HG03196 (cell line): ENCODE measurements around the gene FCHO1.
"Not testable (repeated sequence)": the region's sequence is repeated elsewhere in the genome, so short reads cannot be mapped to it uniquely, and the experiment has no call there.

Experiments used
- ATAC-seq: cut with Tn5 transposase; IDR thresholded peaks from one replicate; pipeline ENCODE4 v1.9.1; 2021; ENCODE audit not compliant: unreplicated experiment

Gene FCHO1

DNA sequence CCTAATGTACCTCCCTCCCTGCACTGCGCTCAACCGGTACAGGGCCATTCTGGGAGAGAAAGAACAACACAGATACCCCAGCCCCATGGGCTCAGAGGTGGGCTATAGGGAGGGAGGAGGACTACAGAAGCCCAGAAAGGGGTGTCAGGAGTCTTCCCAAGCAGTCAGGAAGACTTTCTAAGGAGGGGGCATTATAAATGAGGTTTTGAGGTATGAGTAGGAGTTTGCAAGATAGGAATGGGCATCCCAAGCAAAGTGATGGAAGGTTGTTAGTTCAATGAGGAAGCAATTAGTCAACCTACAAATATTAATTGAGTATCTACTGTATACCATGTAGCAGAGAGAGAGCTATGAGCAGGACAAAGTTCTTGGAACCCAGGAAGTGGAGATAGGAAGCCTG lies 37.4 kb downstream of the FCHO1 start:
- no peak for ATAC-seq

DNA sequence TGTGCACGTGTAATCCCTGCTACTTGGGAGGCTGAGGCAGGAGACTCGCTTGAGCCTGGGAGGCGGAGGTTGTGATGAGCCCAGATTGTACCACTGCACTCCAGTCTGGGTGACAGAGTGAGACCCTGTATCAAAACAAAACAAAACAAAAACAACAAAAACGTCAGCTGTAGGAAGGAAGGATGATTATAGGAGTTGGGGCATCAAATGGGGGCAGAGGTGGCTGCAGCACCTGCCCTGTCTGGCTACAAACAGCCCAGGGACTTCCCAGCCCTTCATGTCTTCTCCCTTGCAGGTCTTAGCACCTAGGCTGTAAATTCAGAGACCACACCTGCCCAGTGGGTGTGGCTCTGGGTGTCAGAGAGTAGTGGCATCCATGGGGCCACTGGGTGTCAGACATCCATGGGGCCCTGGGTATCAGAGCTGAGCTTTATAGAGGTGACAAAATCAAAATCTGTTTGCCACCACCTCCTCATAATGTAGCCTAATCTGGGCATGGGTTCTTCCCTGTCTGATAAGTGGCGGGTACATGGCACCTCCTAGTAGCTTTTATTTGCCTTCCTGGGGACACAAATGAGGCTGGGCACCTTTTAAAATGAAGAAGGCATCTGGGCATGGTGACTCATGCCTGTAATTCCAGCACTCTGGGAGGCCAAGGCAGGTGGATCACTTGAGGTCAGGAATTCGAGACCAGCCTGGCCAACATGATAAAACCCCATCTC lies 38.9 kb downstream of the FCHO1 start:
- no peak for ATAC-seq

DNA sequence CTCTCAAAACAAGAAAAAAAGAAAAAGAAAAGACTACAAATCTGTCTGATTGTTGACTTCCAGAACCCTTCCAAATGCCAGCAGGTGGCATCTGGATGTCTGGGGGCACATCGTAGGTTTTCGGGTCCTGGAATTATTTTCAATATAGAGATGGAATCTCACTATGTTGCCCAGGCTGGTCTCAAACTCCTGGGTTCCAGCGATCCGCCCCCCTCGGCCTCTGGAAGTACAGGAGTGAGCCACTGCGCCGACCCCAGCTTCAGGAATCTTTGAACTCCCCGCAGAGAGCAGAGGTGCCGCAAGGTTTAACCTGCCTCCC lies 43.1 kb downstream of the FCHO1 start:
- no peak for ATAC-seq

DNA sequence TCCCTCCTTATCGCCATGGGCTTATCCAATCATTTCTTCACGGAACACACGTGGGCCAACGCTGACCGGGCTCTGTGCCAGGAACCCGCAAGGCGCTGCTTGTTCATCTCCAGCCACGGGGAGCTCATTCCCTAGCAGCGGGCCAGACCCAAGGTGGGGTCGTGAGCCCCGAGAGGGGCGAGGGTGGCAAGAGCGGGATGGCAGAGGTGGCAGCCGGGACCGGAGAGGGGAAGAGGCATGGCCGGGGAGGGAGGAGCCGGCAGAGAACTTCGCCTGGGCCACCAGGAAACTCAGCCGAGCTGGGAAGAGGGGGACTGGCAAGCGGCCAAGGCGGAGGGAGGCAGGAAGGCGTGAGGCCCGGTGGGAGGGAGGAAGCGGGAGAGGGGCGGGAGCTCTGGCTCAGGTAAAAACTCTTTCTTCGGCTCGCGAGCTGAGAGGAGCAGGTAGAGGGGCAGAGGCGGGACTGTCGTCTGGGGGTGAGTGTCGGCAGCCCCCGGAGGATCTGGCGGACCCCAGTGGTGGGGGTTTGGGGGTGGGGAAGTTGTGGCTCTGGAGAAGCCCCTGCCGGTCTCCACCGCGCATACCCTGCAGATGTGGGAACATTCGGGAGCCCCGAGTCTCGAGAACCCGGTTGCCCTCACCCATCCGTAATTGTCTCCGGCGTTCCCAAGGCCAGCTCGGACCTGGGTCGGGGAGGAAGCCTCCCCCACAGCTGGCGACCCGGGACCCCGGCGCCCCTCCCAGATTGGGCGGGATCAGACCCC lies 43.6 kb downstream of the FCHO1 start, which contains the start of gene B3GNT3:
B3GNT3 (plus strand) TSS at position 408 of the 764 bp plus-strand sequence. CDS start 12,670 bp downstream, outside the sequence.
- ATAC-seq, result no peak

DNA sequence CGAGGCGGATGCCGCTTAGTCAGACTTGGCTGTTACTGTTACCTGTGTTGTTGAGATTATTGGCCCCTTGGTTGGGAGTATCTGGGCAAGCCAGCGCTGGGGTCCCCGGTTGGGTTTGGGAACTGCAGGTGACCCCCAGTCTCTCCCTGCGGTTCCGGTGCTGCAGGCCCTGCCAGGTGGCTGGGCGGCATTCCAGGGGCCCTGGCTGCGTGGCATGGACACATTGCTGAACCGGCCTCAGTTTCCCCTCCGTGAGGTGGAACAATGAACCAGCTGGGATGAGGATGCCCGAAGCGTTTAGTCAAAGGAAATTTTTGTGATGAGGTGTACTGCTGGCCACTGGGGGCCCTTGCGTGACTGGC lies 44.2 kb downstream of the FCHO1 start:
- no peak for ATAC-seq

DNA sequence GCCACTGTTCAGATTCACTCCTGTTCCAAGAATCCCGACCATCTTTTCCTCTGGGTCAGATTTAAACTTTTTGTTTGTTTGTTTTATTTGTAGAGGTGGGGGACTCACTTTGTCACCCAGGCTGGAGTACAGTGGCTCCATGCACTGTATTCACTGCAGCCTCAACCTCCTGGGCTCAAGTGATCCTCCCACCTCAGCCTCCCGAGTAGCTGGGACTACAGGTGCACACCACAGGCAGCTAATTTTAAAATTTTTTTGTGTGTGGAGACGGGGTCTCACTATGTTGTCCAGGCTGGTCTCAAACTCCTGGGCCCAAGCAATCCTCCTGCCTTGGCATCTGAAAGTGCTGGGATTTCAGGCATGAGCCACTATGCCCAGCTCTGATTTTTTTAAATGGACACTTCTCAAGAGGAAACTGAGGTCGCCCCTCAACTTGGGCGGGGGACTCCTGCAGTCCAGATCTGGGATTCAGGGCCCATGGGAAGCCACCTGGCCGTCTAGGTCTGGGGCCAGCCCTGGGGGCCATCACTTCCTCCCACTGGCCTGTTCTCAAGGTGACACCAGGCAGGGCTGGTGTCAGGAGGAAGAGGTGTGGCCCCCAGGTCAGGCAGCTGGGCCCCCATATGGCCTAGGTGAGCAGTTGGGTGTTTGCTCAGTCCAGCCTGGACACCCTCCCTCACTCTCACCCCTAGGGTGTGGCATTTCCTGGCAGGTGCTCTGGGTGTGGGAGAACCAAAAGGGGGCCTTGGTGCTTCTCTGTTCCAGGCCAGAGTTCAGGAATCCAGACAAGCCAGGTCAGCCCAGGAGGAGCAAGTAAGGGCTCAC lies 44.9 kb downstream of the FCHO1 start:
- no peak for ATAC-seq

DNA sequence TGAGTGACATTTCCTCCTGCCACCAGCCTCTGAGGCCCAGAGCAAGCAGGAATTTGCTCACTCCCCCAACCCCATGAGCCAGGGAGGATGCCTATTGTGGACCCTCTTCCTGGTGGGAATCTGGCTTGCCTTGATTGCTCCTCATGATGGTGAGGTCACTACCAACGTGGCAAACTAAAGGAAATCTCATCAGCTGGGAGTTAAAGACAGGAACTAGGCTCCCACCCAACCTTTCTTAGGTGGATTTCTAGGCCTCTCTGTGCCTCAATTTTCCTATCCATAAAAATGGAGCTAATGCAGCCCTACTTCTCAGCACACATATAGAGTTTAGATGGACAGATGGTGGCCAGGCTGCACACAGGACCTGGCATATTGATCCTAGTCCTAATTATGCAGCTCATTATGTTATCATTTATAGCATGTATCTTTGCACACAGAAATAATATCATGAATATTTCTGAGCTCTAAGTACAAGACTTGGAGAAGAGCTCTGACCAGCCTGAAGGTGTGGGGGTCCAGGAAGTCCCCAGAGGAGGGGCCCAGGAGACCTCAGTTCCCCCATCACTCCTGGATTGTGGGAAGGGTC lies 45.7 kb downstream of the FCHO1 start:
- no peak for ATAC-seq

DNA sequence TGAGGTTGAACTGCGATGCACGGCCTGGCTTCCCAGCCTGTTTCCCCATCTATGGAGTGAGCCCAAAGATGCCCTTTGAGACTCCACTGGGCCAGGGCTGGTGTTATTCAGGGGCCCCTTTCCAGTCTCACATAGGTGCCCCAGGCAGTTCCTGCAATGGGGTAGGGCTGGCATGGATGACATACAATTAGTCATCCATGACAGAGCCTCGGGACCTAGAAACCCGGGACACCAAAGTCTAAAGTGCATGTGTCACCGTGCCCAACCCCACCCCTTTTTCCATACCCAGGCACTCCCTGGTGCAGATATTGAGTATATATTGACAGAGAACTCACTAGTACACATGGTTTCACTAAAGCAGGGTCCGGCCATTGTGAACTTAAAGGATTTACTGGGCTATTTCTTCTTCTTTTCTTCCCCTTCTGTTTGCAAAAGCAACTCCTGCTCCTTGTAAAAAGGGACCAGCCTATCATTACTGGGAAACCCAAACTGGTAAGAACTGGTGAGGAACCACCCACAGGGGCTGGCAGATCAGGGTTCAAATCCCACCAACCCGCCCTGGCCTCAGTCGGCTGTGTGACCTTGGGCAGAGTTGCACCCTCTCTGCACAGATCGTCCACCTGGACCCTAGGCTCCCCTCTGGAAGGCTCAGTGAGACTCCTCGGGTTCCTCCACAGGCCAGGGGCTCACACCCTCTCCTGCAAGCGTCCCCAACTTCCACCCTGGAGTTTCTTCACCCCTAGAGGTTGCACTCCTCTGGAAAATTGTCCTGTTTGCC lies 46.3 kb downstream of the FCHO1 start:
- ATAC-seq, result no peak

DNA sequence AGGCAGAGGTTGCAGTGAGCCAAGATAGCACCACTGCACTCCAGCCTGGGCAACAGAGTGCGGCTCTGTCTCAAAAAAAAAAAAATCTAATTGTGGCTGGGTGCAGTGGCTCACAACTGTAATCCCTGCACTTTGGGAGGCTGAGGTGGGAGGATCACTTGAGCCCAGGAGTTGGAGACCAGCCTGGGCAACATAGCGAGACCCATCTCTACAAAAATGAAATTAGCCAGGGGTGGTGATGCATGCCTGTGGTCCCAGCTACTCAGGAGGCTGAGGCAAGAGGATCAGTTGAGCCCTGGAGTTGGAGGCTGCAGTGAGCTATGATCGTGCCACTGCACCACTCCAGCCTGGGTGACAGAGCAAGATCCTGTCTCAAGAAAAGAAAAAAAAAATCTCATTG lies 47.3 kb downstream of the FCHO1 start:
- not testable (repeated sequence) for ATAC-seq

DNA sequence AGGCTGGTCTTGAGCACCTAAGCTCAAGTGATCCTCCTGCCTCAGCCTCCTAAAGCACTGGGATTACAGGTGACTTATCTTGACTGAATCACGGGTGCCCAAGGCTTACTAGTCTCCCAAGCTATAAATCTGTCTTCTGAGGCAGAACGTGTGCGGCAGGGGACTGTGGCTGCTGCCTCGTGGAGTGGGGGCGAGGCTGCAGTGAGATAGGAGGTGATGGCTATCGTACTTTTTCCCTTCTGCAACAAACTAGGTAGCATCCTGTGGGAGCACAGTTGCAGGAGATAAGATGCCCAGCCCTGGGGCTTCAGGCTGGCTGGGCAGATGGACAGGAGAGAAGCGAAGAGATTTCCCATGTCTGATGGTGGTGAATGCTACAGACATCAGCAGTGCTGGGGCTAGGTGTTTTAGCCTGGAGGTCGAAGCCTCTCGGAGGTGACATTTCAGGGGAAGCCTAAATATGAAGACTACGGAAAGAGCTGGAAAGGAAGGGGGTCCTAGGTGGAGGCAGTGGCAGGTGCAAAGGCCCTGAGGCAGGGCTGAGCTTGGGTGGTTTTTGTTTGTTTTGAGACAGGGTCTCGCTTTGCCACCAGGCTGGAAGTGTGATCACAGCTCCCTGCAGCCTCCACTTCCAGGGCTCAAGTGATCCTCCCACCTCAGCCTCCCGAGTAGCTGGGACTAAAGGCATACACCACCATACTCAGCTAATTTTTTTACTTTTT lies 51.0 kb downstream of the FCHO1 start:
- ATAC-seq, result no peak

DNA sequence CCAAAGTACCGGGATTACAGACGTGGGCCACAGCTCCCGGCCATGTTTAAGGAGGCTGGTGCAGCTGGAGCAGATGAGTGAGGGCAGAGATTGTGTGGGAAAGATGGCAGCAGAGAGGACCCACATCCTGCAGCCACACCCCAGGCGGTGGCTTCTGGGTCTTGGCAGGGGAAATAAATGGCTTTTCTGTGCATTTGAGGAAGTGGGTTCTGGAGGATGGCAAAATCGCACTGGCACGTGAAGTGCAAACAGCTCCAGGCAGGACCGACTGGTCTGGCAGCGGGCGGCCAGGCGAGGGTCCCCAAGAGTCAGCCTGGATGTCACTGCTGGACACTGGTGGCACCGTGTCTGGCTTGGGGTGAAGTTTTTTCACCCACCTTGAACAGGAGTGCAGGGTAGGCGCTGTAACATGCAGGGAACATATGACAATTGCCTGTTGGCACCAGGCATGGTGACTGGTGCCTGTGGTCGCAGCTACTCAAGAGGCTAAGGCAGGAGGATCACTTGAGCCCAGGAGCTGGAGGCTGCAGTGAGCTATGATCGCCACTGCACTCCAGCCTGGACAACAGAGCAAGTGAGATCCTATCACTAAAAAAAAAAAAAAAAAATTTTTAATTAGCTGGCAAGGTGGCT lies 52.1 kb downstream of the FCHO1 start:
- no peak for ATAC-seq

DNA sequence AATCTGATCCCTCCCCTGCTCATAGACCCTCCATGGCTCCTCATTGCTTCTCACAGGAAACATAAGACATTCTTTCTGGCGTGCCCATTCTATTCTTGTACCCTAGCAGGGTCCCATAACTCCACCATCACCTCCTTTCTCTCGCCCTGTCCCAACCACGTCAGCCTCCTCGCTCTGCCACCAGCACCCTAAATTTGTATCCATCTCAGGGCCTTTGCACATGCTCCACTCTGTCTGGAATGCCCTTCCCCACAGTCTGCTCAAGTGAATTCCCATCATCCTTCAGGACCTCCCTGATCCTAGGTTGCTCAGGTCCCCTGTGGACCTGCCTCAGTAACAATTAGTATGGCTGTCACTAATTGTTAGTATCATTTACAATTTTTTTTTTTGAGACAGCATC lies 54.1 kb downstream of the FCHO1 start:
- no peak for ATAC-seq

DNA sequence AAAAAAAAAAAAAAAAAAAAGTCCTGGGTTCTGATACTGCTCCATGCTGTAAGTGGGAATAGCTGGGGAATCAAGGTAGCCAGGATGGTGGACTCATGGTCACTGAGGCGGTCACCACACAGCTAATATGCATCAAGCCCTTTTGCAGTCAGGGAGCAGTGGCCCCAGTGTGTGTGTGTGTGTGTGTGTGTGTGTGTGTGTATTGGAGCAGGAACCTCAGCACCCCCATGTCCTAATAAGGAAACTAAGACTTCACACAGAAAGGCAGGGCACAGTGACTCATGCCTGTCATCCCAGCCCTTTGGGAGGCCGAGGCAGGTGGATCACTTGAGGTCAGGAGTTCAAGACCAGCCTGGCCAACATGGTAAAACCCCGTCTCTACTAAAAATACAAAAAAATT lies 55.7 kb downstream of the FCHO1 start:
- no peak for ATAC-seq

DNA sequence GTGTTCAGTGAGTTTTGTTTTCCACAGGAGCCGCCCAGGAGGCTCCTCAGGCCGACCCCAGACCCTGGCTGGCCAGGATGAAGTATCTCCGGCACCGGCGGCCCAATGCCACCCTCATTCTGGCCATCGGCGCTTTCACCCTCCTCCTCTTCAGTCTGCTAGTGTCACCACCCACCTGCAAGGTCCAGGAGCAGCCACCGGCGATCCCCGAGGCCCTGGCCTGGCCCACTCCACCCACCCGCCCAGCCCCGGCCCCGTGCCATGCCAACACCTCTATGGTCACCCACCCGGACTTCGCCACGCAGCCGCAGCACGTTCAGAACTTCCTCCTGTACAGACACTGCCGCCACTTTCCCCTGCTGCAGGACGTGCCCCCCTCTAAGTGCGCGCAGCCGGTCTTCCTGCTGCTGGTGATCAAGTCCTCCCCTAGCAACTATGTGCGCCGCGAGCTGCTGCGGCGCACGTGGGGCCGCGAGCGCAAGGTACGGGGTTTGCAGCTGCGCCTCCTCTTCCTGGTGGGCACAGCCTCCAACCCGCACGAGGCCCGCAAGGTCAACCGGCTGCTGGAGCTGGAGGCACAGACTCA lies 56.5 kb downstream of the FCHO1 start:
- ATAC-seq, result no peak

DNA sequence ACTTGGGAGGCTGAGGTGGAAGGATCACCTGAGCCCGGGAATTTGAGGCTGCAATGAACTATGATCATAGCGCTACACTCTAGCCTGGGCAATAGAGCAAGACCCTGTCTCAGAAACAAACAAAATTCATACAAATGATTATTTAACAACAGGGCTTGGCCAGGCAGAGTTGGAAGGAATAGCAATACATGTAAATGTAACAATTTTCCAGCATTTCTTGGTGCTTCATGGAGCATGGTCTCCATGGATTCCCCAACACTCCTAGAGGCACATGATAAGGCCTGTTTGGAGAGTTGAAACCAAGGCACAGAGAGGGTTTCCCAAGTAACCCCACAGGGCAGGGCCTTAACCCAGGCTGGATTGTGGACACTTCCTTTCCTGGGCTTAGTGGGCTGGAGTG lies 59.8 kb downstream of the FCHO1 start:
- no peak for ATAC-seq

DNA sequence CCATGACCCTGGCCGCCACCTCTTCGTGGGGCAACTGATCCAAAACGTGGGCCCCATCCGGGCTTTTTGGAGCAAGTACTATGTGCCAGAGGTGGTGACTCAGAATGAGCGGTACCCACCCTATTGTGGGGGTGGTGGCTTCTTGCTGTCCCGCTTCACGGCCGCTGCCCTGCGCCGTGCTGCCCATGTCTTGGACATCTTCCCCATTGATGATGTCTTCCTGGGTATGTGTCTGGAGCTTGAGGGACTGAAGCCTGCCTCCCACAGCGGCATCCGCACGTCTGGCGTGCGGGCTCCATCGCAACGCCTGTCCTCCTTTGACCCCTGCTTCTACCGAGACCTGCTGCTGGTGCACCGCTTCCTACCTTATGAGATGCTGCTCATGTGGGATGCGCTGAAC lies 60.4 kb downstream of the FCHO1 start:
- ATAC-seq, result no peak

DNA sequence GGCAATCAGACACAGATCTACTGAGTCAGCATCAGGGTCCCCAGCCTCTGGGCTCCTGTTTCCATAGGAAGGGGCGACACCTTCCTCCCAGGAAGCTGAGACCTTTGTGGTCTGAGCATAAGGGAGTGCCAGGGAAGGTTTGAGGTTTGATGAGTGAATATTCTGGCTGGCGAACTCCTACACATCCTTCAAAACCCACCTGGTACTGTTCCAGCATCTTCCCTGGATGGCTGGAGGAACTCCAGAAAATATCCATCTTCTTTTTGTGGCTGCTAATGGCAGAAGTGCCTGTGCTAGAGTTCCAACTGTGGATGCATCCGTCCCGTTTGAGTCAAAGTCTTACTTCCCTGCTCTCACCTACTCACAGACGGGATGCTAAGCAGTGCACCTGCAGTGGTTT lies 60.8 kb downstream of the FCHO1 start:
- ATAC-seq, result no peak

DNA sequence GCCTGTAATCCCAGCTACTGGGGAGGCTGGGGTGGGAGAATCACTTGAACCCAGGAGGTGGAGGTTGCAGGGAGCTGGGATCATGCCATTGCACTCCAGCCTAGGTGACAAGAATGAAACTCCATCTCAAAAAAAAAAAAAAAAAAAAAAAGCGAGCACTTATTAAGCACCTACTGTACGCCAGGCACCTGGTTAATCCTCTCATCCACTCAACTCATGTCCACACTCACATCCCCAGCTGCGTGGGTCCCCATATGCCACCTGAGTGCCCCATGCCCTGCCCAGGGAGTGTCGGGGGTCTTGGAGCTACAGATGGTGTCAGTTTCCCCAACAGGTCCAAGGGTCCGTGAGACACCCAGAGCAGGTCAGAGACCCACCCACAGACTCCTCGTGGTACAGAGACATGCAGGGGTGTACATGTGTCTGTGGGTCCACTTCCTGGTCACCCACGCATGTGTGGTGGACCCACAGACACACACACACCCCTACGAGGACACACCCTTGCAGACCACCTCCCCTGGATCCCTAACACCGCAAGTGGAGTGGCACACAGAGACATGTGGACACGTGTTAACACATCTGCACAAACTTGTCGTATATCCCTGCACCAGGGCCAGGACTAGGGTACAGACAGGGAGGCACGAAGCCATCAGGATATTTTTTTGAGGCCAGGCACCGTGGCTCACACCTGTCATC lies 66.5 kb downstream of the FCHO1 start:
- ATAC-seq, result no peak

DNA sequence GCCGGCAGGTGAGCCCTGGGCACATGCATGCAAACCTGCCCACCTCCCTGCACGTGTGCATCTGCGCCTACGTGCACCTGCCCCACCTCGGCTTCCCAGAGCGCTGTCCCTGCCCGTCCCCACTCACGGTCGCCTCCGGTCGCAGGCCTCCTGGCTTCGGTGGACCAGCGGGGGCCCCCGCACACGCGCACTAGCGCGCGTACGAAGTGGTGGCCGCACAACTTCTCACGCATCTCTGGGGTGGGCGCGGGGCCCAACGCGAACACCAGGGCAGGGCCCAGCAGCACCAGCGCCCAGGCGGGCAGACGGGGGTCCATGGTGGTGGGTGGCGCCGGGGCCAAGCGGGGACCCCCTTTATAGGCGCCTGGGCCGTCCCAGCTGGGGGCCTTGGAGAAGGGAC lies 69.9 kb downstream of the FCHO1 start, which contains the start of gene INSL3:
INSL3 (minus strand) TSS at position 330 of the 400 bp plus-strand sequence; CDS start at position 317, 13 bp downstream.
- ATAC-seq, result no peak
